Stomach (tissue), 4 donors: ENCODE data around the gene IL4I1.

Source experiments
- POLR2A ChIP-seq, 4 donors: fragments of 450-650 bp; IDR thresholded peaks; one replicate each; pipeline ENCODE4 v1.6.1; 2016; ENCODE audit warnings: antibody characterized with exemption in 4 of 4, control low read depth in 2 of 4, mild to moderate bottlenecking in 1 of 4, moderate library complexity in 1 of 4
- TF ChIP-seq, protein P1 (sequence below), 7 experiments: fragments of 450-650 bp in 4 of 7; fragments of 200-600 bp in 3 of 7; sonication (generic) in 3 of 7; IDR thresholded peaks; one replicate each; pipeline ENCODE4 v1.5.1; 2016 to 2019; ENCODE audit warnings: antibody characterized with exemption in 7 of 7, control low read depth in 2 of 7, mild to moderate bottlenecking in 1 of 7

GRCh38 chr19:49839713-49840112 lies 57.0 kb downstream of the IL4I1 start:
- TF ChIP-seq, protein P1, sequence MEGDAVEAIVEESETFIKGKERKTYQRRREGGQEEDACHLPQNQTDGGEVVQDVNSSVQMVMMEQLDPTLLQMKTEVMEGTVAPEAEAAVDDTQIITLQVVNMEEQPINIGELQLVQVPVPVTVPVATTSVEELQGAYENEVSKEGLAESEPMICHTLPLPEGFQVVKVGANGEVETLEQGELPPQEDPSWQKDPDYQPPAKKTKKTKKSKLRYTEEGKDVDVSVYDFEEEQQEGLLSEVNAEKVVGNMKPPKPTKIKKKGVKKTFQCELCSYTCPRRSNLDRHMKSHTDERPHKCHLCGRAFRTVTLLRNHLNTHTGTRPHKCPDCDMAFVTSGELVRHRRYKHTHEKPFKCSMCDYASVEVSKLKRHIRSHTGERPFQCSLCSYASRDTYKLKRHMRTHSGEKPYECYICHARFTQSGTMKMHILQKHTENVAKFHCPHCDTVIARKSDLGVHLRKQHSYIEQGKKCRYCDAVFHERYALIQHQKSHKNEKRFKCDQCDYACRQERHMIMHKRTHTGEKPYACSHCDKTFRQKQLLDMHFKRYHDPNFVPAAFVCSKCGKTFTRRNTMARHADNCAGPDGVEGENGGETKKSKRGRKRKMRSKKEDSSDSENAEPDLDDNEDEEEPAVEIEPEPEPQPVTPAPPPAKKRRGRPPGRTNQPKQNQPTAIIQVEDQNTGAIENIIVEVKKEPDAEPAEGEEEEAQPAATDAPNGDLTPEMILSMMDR (IDR thresholded peaks at IDR 0.05), result no peak
- no peak for TF ChIP-seq POLR2A (IDR thresholded peaks at IDR 0.05)
